NCI-H2196 treated with DMSO at 0.1 percent for 48 hours (cell line): Measurements from ENCODE around the gene DECR2.
"Not testable (repeated sequence)": the region's sequence is repeated elsewhere in the genome, so short reads cannot be mapped to it uniquely, and the experiment has no call there.

Experiments used
- DNase-seq: peaks from one replicate; lab custom pipeline; 2025; ENCODE audit not compliant: unreplicated experiment; lab: John Stamatoyannopoulos, UW

Gene DECR2

GRCh38 chr16:366476-366875 lies 35.2 kb upstream of the DECR2 start:
- DNase-seq: no peak

GRCh38 chr16:367333-367903 lies 34.3 kb upstream of the DECR2 start:
- no peak for DNase-seq

GRCh38 chr16:368388-369158 lies 33.1 kb upstream of the DECR2 start:
- DNase-seq: no peak

- DNase-seq: no peak
Observed at GRCh38 chr16:369275-369865, 32.3 kb upstream of the DECR2 start.

GRCh38 chr16:369866-370436 lies 31.7 kb upstream of the DECR2 start:
- DNase-seq: no peak

- DNase-seq: peak; percentile 89
Observed at GRCh38 chr16:370443-370842, 31.2 kb upstream of the DECR2 start, which contains the start of gene MRPL28. MRPL28 (minus strand) TSS chr16:370538; CDS start chr16:370218, 320 bp downstream.

GRCh38 chr16:370979-371514 lies 30.6 kb upstream of the DECR2 start:
- DNase-seq: no peak

GRCh38 chr16:371515-372301 lies 30.0 kb upstream of the DECR2 start:
- DNase-seq: peak; percentile 91

- no peak for DNase-seq
Observed at GRCh38 chr16:372302-372983, 29.2 kb upstream of the DECR2 start.

- DNase-seq: no peak
Observed at GRCh38 chr16:373020-373598, 28.6 kb upstream of the DECR2 start.

GRCh38 chr16:373848-374615 lies 27.7 kb upstream of the DECR2 start:
- DNase-seq: no peak

GRCh38 chr16:374616-374926 lies 27.1 kb upstream of the DECR2 start:
- no peak for DNase-seq

GRCh38 chr16:375212-375611 lies 26.5 kb upstream of the DECR2 start:
- DNase-seq: no peak

- DNase-seq: no peak
Observed at GRCh38 chr16:375927-376816, 25.5 kb upstream of the DECR2 start.

GRCh38 chr16:376817-377418 lies 24.8 kb upstream of the DECR2 start:
- DNase-seq: no peak

GRCh38 chr16:377419-377951 lies 24.2 kb upstream of the DECR2 start:
- DNase-seq: no peak

GRCh38 chr16:378113-378820 lies 23.4 kb upstream of the DECR2 start:
- not testable (repeated sequence) for DNase-seq
